Inflammatory macrophage treated with lipopolysaccharide for 4 hours (primary cell): ENCODE results near the gene KIF13A.
"Not testable (repeated sequence)": the region's sequence is repeated elsewhere in the genome, so short reads cannot be mapped to it uniquely, and the experiment has no call there.

Source experiments
- DNase-seq: peaks from one replicate; pipeline ENCODE4 v3.0.0-alpha.2; 2020

The KIF13A gene

DNA sequence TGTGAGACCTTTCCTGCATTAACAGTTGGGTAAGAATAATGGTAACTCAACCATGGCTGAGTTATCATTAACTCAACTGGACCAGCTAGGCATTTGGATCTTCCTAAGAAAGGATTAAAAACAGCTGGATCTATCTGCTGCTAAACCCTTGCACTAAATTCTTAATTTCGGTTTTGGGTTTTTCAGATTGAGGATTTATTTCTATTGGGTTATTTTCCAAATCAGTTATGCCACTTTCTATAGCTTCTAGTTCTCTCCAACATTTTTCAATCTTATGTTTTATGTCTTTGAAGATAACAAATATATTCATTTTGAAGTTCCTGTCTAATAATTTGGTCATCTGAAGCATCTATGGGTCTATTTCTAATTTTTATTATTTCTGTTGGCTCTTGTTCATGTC is 92.5 kb downstream of the KIF13A start:
- no peak for DNase-seq

DNA sequence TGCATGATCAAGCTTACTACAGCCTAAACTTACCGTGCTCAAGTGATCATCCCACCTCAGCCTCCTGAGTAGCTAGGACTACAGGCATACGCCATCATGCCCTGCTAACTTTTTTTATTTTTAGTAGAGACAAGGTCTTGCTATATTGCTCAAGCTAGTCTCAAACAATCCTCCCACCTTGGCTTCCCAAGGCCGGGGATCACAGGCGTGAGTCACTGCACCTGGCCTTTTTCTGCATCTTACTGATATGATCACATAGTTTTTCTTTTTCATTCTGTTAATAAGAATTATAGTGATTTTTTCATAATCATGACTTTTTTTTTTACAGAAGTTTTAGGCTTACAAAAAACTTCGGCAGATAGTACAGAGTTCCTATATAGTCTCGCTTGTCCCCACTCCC is 93.2 kb downstream of the KIF13A start:
- DNase-seq: no peak

DNA sequence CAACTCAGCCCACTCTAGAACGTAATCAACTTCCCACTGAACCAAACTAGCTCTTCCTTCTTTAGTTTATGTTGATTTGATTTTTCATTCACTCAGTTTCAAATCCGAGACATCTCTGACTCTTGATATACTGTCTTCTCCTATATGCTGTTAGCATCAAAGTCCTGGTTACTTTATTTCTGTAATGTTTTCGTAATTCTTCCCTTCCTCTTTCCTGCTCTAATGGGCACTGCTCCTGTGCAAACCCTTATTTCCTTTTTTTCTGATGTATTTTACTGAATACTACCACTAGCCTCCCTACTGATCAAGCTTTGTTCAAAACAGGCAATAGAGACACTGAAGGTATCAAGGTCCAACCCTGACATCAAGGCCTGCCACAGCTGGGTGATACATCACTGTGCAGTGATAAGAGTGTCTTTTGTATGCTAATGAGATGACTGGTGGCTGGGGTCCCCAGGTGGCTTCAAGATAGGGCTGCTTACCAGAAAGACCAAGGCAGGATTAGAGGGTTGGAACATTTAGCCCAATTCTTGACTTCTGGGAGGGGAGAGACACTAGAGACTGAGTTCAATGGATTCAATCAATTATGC is 95.2 kb downstream of the KIF13A start:
- DNase-seq: peak; percentile 64

DNA sequence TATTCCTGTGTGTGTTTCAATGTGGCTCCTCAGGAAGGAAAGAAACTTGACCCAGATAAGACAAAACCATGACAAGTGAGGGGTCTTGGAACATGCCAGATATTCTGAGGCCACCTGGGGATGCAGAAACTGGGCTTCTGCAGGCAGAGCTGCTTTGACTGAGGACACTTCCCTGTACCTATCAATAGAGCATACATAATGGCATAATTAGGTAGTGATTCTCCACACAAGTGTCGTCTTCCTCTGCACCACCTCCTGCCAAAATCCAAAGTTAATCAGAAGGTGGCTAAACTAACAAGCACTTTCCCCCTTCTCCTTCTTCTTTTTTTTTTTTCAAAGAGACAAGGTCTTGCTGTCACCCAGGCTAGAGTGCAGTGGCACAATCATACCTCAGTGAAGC is 97.1 kb downstream of the KIF13A start:
- no peak for DNase-seq

DNA sequence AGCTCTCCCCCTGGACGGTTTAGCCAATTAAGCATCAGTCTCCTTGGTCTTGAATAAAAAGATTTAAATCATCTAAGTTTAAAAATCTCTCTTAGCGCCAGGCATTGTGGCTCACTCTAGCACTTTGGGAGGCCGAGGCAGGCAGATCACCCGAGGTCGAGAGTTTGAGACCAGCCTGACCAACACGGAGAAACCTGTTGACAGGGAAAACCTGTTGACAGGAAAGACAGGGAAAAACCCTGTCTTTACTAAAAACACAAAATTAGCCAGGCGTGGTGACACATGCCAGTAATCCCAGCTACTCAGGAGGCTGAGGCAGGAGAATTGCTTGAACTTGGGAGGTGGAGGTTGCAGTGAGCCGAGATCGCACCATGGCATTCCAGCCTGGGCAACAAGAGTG is 97.7 kb downstream of the KIF13A start:
- DNase-seq: not testable (repeated sequence)

DNA sequence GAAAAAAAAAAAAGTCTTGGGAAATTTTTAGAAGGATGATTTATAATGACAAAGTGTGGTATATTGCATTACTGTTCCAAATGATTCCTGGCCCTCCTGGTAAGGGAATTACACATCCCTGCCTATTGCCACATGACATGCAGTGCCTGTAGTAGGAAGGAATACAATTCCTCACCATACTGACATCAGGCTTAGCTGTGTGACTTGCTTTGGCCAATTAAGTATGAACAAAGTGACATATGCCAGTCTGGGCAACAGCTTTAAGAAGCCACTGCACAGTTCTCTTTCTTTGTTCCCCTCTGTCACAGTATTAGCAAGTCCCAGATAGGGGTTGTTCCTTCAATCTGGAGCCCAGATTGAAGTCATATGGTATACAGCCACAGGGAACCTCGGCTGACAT is 100.5 kb downstream of the KIF13A start:
- peak; percentile 77 for DNase-seq

DNA sequence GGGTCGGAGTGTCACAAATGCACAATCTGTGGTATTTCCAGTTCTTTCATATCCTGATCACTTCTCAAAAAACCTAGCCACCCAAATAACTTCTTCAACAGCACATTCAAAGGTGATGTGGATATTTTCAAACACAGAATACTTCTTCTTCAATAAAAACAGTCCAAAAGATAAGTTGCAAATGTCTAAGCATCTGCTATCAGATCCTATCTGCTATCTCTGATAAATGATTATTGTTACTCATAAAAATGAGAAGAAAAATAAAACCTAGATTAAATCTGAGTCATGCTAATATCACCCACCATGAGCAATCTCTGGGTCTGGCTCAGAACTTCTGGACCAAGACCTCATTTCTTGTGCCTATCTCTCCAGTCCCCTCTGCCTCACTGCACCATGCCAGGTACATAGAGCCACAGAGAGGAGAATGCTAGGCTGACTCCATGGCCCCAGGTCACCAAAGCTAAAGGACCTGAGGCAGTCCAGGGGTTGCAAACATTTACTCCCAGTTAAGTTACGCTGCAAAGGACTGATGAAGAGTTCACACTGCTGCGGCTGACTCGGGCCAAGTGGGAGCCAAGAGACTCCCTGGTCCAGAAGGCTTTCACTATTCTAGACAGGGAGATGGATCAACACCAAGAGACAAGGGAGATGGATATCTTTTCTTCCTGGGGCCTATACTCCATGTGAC is 101.4 kb downstream of the KIF13A start:
- DNase-seq: no peak

DNA sequence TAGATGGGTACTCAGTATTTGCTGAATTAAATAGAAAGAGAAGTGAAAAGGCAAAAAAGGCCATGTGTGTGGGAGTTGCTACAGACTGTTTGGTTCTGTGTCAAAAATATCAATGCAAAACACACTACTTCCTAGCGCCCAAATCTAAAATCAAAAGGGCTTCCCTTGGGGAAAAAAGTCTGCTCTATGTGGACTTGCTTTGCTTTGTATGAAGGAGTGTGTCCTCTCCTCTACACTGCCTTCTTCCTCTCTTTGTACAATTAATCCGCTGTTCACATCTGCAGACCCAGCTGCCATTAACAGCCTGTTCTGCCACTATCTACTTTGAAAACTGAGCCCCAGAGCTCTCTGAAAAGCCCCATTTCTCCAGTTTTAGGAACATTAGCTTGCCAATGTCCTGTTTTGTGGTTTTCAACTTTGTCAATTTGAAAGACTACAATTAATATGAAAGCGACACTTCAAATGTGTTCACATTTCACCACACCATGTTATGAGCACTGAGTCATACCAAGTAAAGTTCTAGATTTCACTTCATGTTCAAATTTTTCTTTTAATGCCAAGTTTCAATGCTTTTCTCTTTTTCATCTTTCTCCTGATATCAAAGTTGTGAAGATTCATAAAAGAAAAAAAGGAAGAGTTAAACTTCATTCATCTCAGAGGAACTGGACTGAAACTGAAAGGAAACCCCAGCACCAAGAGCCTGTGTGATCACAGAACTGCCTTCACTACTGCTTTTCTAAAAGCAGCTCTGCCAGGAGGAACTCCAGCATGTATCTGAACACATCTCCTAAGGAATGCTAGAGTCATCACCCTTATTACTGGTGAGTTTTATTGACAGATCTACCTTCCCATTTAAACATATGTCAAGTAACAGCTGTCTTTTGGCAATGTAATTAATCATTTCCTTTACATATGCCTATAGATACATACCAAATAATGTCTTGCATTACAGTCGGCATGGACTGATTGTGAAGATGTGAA is 102.6 kb downstream of the KIF13A start:
- peak; percentile 82 for DNase-seq

DNA sequence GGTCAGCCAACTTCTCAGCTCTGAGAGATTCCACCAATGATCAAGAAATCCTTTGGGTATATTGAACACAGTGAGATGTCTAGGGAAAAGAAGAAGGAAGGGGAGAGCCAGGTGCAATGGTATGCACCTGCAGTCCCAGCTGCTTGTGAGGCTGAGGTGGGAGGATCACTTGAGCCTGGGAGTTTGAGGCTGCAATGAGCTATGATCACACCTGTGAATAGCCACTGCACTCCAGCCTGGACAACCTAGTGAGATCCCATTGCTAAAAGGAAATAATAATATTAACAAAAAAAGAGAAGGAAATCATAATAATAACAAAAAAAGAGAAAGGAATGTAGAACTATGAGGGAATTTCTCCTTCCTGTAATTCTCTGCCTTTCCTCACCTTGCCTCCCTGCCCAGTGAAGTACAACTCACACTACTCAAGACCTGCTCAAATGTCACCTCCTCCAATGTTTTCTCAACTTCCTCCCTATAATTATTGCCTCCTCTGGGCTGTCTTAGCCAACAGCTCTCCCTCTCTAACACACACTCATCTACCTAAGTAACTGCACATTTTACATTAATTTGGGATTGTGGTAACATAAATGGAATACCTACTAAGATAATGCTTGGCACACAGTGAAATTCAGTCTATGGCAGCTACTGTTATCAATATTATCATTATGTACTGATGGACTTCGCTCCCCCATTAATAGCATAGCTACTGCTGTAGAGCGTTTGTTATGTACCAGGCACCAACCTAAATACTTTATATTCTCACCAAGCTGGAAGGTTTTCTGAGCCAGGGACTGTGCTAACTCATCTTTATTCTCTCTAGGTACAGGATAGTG is 103.6 kb downstream of the KIF13A start:
- no peak for DNase-seq

DNA sequence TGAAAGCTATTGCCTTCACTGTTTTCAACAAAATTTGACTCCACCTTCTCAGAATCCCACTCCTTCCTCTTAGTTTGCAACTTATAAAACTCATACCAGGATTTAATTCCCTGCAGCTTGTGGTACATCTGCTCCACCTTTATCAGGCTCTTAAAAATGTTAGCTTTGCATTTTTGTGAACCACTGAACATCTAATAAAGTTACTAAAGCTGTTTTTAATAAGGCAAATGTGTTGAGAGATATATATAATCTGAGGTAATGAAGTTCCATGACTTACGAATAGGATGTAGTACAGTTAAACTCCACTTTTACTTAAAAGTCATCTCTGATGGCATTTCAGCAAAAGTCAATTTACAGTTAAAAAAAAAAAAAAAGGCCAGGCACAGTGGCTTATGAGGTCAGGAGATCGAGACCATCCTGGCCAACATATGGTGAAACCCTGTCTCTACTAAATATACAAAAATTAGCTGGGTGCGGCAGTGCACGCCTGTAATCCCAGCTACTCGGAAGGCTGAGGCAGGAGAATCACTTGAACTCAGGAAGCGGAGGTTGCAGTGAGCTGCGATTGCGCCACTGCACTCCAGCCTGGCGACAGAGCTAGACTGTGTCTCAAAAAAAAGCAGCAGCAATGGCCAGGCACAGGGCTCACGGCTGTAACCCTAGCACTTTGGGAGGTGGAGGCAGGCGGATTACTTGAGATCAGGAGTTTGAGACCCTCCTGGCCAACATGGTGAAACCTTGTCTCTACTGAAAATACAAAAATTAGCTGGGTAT is 106.2 kb downstream of the KIF13A start:
- DNase-seq: peak; percentile 65

DNA sequence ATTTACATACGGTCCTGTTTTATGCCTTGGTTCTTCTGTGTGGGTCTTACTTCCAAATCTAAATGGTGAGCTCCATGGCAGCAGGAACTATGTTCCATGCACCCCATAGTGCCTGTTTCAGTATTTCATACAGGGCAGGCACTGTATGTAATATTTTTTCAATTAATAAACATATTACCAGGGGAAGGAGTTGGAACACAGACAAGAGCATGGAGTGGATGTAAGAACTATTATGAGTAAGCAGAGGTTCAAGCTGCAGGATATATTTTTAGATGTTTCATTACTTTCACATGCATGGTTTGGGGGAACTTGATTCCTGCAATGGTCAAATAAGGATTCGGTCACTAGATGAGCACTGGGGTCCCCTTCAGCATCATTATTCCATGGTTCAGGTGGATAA is 108.3 kb downstream of the KIF13A start:
- no peak for DNase-seq

DNA sequence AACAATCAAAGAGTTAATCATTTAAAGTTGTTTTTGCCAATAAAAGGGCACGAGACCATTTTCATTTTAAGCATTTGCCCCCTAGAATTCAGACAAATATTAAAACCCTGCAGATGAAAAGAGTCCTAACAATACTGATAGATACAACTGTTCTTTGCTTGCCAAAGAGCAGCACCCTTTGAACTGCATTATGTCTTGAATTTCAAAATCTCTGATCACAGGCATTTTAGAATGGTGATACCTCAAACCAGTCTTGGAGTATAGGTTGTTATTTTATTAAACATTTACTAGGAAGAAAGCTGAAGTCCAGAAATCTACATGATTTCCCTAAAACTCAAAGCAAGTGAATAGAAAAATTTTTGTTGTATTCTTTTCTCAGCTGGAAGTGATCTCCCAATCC is 108.7 kb downstream of the KIF13A start:
- no peak for DNase-seq

DNA sequence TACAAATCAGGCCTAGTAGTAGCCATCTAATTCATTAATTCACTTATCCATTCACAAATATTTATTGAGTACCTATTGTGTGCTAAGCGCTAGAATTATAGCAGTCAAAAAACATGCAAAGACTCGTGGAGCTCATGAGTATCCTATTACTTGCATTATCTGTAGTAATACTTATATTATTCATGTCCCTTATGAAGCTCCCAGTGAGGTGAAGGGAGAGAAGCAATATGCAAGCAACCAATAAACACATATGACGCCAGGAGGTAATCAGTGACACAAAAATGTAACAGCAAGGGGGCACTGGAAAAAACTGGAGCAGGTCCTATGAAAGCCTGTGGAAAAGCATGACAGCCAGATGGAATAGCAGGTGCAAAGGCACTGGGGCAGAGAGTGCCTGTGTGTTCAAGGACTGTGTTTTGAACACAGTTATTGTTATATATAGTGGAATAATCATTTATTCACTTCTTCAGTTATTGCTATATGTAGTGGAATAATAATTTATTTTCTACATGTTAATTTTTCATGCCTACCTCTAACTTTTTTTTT is 109.5 kb downstream of the KIF13A start:
- no peak for DNase-seq

DNA sequence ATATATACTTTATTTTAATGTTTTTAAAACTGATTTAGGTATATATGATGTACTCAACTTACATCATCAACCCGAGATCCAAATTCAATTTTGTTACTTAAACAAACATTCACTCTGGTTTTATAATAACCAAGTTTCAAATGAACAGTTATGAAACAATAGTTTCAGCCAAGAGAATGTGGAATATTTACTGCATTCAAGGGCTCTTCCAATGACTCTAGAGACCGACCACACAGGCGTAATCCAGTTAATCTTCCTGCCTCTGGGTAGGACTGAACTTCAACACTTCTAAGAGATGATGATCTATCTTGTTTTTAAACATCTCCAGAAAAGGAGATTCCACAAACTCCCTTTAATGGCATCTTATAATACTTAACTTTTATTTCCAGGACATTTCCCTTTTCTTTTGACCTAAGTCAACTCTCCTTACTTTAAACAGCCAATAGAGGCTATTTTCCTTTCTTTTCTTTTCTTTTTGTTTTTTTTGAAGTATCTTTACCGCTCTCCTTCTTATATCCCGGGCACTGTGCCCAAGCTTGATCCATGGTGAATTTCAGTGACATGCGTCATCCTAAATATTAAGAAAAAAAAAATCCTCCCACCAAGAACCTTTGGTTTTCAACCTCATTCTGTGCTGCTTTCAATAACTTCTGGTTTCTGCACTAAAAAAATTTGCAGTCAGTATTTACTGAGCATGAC is 110.1 kb downstream of the KIF13A start:
- no peak for DNase-seq

DNA sequence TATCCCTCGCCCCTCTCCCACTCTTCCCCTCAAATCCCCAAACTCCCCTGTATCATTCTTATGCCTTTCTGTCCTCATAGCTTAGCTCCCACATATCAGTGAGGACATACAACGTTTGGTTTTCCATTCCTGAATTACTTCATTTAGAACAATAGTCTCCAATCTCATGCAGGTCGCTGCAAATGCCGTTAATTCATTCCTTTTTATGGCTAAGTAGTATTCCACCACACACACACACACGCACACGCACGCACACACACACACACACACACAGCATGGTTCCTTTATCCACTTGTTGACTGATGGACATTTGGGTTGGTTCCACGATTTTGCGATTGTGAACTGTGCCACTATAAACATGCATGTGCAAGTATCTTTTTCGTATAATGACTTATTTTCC is 112.7 kb downstream of the KIF13A start:
- DNase-seq: no peak

DNA sequence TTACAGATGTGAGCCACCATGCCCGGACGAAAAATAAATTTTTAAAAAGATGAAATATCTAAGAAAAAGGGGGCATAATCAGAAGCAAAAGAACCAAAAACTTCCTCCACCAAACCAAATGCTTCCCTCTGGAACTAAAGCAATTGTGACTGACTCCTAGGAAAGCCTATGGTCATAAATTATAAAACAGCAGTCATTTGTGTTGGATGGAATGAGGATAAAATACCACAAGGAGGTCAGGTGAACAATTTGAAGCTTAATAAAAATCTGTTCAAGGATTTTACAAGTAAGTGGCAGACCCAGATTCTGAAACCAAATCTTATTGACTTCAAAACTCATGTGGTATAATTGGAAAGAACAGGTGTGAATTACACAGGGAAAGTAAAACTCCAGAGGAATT is 114.5 kb downstream of the KIF13A start:
- no peak for DNase-seq

DNA sequence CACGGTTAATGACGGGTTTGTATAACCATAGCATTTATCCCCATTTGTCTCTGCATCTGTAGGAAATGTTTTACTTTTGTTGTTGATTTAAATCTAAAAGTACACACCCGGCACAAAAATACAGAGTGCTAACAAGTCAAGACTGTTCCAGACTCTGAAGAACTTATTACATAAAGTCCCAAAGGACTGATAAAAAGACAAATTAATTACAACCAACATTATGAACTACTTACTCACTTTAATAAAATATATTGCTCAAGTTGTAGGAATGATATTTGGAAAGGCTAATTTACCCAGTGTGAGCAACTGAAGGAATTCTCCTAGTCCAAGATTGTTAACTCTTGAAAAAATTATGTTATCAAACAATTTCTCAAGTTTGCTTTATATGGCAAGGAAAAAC is 115.6 kb downstream of the KIF13A start:
- no peak for DNase-seq

DNA sequence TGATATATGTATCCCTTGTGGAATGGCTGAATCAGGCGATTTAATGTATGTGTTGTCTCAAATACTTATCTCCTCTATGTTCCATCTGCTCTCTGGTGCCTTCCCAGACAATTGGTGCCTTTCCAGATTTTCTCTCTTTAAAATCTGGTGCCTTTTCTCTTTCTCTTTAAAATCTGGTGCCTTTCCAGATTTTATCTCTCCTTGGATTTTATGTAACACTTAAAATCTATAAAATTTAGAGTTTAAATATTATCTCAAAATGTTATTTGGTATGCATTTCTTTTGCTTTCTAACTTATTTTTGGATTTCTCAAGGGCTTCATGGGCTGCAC is 116.3 kb downstream of the KIF13A start:
- no peak for DNase-seq

DNA sequence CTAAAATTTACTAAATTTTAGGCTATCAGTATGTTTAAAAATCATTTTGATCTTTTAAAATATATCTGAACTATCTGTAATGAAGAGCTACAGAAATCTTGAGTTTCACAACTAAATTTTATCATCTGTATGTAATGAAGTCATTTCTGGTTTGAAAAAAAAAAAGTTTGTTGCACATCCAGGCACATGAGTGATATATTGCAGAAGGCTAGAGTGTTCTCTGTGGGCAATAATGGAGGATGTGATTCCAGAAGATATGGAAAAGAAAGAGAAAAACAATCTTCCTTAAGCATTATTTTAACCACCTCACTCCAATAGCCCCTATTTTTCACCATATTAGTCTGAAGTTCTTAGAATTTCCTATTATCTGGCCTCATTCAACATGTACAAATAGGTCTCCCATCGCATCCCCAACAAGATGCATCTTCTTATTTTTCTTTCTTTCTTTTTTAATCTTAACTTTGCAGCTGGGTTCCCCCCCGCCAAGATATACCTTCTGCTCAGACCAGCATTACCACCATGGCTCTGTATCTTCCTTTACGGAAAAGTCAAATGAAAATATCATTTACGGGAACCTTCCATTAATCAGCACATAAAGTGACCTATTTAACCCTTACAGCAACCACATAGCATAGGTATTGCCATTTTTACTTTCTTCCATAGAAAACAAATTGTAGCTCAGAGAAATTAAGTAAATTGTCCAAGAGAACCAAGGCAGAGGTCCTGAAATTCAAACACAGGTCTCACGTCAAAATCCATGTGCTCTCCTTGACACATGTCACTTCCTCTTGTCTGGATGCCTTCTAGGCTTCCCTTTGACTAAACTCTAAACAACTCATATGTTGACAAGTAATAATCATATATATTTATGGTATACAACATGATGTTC is 116.9 kb downstream of the KIF13A start:
- peak; percentile 65 for DNase-seq

DNA sequence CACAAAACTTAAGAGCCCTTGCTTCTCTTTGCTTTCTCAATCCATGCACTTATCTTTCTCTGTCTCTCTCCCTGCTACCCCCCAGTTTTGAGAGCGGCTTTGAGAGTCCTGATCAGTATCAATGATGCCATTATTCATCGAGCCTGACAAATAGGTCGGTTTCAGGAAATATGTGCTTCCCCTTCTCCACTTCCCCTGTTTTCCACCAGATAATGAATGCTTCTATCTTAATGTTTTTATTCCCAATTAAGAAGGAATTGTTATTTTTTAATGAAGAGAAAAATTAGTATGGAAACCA is 117.7 kb downstream of the KIF13A start:
- DNase-seq: peak; percentile 45
